ENCODE data around the gene NEDD9.

The NEDD9 gene

GRCh38 chr6:11232193-11232769 is at the start of gene NEDD9:
Gene NEDD9 (minus strand): TSS chr6:11232668. CDS start chr6:11232515, 153 bp downstream.
- peak; percentile 93 for DNase-seq

- DNase-seq = no peak
Measured at GRCh38 chr6:11282245-11282644, 49.8 kb upstream of the NEDD9 start.

GRCh38 chr6:11280394-11280793 is 47.9 kb upstream of the NEDD9 start:
- DNase-seq = no peak

- no peak for DNase-seq
Measured at GRCh38 chr6:11279284-11279689, 46.8 kb upstream of the NEDD9 start.

- no peak for DNase-seq
Measured at GRCh38 chr6:11278207-11278559, 45.7 kb upstream of the NEDD9 start.

GRCh38 chr6:11277275-11278206 is 45.1 kb upstream of the NEDD9 start:
- no peak for DNase-seq

GRCh38 chr6:11276911-11277274 is 44.4 kb upstream of the NEDD9 start:
- DNase-seq = no peak

- no peak for DNase-seq
Measured at GRCh38 chr6:11276228-11276627, 43.8 kb upstream of the NEDD9 start.

- DNase-seq = no peak
Measured at GRCh38 chr6:11275598-11275997, 43.1 kb upstream of the NEDD9 start.

- DNase-seq = no peak
Measured at GRCh38 chr6:11273406-11274065, 41.1 kb upstream of the NEDD9 start.

- DNase-seq = no peak
Measured at GRCh38 chr6:11272491-11273192, 40.2 kb upstream of the NEDD9 start.

- no peak for DNase-seq
Measured at GRCh38 chr6:11271228-11272020, 39.0 kb upstream of the NEDD9 start.

GRCh38 chr6:11270030-11271027 is 37.9 kb upstream of the NEDD9 start:
- DNase-seq = no peak

- DNase-seq = no peak
Measured at GRCh38 chr6:11268978-11269377, 36.5 kb upstream of the NEDD9 start.

- no peak for DNase-seq
Measured at GRCh38 chr6:11266926-11267325, 34.5 kb upstream of the NEDD9 start.

GRCh38 chr6:11265932-11266331 is 33.5 kb upstream of the NEDD9 start:
- no peak for DNase-seq

- DNase-seq = no peak
Measured at GRCh38 chr6:11264100-11264499, 31.6 kb upstream of the NEDD9 start.

- DNase-seq = no peak
Measured at GRCh38 chr6:11263291-11263775, 30.9 kb upstream of the NEDD9 start.

GRCh38 chr6:11262242-11262641 is 29.8 kb upstream of the NEDD9 start:
- DNase-seq = no peak

- DNase-seq = no peak
Measured at GRCh38 chr6:11260249-11261038, 28.0 kb upstream of the NEDD9 start.
